Keratinocyte (primary cell): Measurements from ENCODE around the gene KMO. TPM values are rescaled to one million over a fixed set of nuclear protein-coding genes. Genes with fewer than 3 reads are reported as not detected.

ENCODE experiments used
- DNase-seq: peaks from one replicate; pipeline ENCODE4 v3.0.0-alpha.2; 2011; ENCODE audit warnings: low read depth, missing footprints, low spot score
- FAIRE-seq: peaks from 2 replicates; lab custom pipeline; 2011; peaks lifted over from hg19 to GRCh38; lab: Jason Lieb, UNC
- H2AFZ ChIP-seq: 2 replicates; pipeline ENCODE4 v1.6.0; 2012; ENCODE audit warnings: low read length, control low read depth, inconsistent platforms; ENCODE audit not compliant: control insufficient read depth
- H3K27ac ChIP-seq: 2 replicates; pipeline ENCODE4 v1.5.1; 2011; ENCODE audit warnings: low read length; ENCODE audit not compliant: control insufficient read depth, insufficient read depth
- H3K27me3 ChIP-seq: 3 replicates; pipeline ENCODE4 v1.6.0; 2011; ENCODE audit warnings: low read length; ENCODE audit not compliant: control insufficient read depth, insufficient read depth; ENCODE audit errors: extremely low read depth
- H3K36me3 ChIP-seq, 2 experiments: 2 replicates in 1 of 2; 3 replicates in 1 of 2; pipeline ENCODE4 v1.5.1; 2011; ENCODE audit warnings: low read length in 2 of 2, mild to moderate bottlenecking in 1 of 2; ENCODE audit not compliant: control insufficient read depth in 2 of 2, insufficient read depth in 2 of 2; ENCODE audit errors: extremely low read depth in 1 of 2
- H3K4me1 ChIP-seq: 3 replicates; pipeline ENCODE4 v1.5.1; 2011; ENCODE audit warnings: low read length; ENCODE audit not compliant: control insufficient read depth, insufficient read depth; ENCODE audit errors: extremely low read depth
- H3K4me2 ChIP-seq: 3 replicates; pipeline ENCODE4 v1.6.0; 2011; ENCODE audit warnings: low read depth, low read length; ENCODE audit not compliant: control insufficient read depth, insufficient read depth; ENCODE audit errors: extremely low read depth
- H3K4me3 ChIP-seq, 3 experiments: fragments of 200-600 bp in 1 of 3; sonication (generic) in 1 of 3; 2 replicates in 2 of 3; 3 replicates in 1 of 3; pipeline ENCODE4 v1.5.1; 2011 to 2016; ENCODE audit warnings: low read length in 3 of 3, mild to moderate bottlenecking in 3 of 3, control low read depth in 2 of 3, inconsistent platforms in 1 of 3, low read depth in 1 of 3, mixed read lengths in 1 of 3, mixed run types in 1 of 3, moderate library complexity in 1 of 3; ENCODE audit not compliant: control insufficient read depth in 2 of 3, insufficient read depth in 2 of 3; ENCODE audit errors: extremely low read depth in 1 of 3
- H3K79me2 ChIP-seq: 2 replicates; pipeline ENCODE4 v1.6.0; 2012; ENCODE audit warnings: low read length; ENCODE audit not compliant: control insufficient read depth, insufficient read depth
- H3K9ac ChIP-seq: 3 replicates; pipeline ENCODE4 v1.6.0; 2011; ENCODE audit warnings: low read length; ENCODE audit not compliant: control insufficient read depth, insufficient read depth; ENCODE audit errors: extremely low read depth
- H3K9me1 ChIP-seq: 3 replicates; pipeline ENCODE4 v1.6.0; 2011; ENCODE audit warnings: low read length; ENCODE audit not compliant: control insufficient read depth, insufficient read depth; ENCODE audit errors: extremely low read depth
- H3K9me3 ChIP-seq: 2 replicates; pipeline ENCODE4 v1.5.1; 2012; ENCODE audit warnings: low read depth, low read length; ENCODE audit not compliant: control insufficient read depth
- H4K20me1 ChIP-seq: 3 replicates; pipeline ENCODE4 v1.6.0; 2011; ENCODE audit warnings: low read length; ENCODE audit not compliant: control insufficient read depth, insufficient read depth; ENCODE audit errors: extremely low read depth
- CTCF ChIP-seq, 3 experiments: IDR thresholded peaks in 1 of 3; conservative IDR thresholded peaks in 1 of 3; optimal IDR thresholded peaks in 1 of 3; 2 replicates in 2 of 3; 3 replicates in 1 of 3; pipeline versions ENCODE3 to v1.5.1; 2011; ENCODE audit warnings: low read length in 3 of 3, mild to moderate bottlenecking in 3 of 3, moderate library complexity in 2 of 3, control low read depth in 1 of 3, inconsistent platforms in 1 of 3; ENCODE audit not compliant: insufficient read depth in 2 of 3; ENCODE audit errors: extremely low read depth in 1 of 3
- EZH2 ChIP-seq: IDR thresholded peaks from one replicate; pipeline ENCODE4 v1.6.1; 2012; ENCODE audit warnings: inconsistent platforms, mild to moderate bottlenecking, low read length, moderate library complexity
- dilution Hi-C: fragments of 300-500 bp; cut with MboI; formaldehyde crosslinking; loops from one replicate; pipeline ENCODE4 v1.7.0; 2020; ENCODE audit warnings: low sequenced_read_pairs; ENCODE audit not compliant: extremely low pct_ligation_motif_present
- polyA plus RNA-seq, 5 experiments: library from polyadenylated mRNA; depleted of rRNA in 3 of 5; stranded (reverse) in 3 of 5; stranded (forward) in 1 of 5; unstranded in 1 of 5; fragments of >200 nt; gene quantifications; 1 replicate in 1 of 5; 2 replicates in 3 of 5; 3 replicates in 1 of 5; pipeline versions ENCODE4 v1.2.1 to v1.2.3, GENCODE V29; 2011 to 2012; ENCODE audit warnings: missing spikeins in 2 of 5, low read depth in 1 of 5, low replicate concordance in 1 of 5

Gene KMO
- polyA plus RNA-seq, 1 donor (not counting 4 experiments of a cell fraction or from before 2014, with no cell fraction given): 4.7 TPM

GRCh38 chr1:241622669-241623068 lies 90.5 kb downstream of the KMO start:
- Histone ChIP-seq H3K4me3 (no peak overlapping the region), H2AFZ (no peak overlapping the region), H3K9me3 (no peaks in the 10 kb centered on the region), H3K27me3 (no peaks in the 10 kb centered on the region), H3K36me3 (peaks cover 0 to 6% of the 10 kb centered on the region in 2 experiments), H3K79me2 (no peaks in the 10 kb centered on the region), H4K20me1 (no peaks in the 10 kb centered on the region), H3K9ac (no peak overlapping the region), H3K4me2 (no peak overlapping the region), H3K9me1 (no peaks in the 10 kb centered on the region), H3K4me1 (peaks cover 2% of the 10 kb centered on the region), H3K27ac (no peak overlapping the region)
- TF ChIP-seq EZH2 (no peak), CTCF (optimal IDR thresholded peaks at IDR 0.05 in 1 of 3, IDR thresholded peaks at IDR 0.05 in 1 of 3, conservative IDR thresholded peaks at IDR 0.05 in 1 of 3; ENCODE audit: extremely low read depth in 1 of 3, insufficient read depth in 2 of 3, low read length in 3 of 3) (no peak)
- dilution Hi-C loops: loop anchor here (25.0 kb wide), 1 partner anchor 215 kb away; the partner anchor contains the start of gene EXO1
- FAIRE-seq (no peak), DNase-seq (no peak)

- dilution Hi-C loops: loop anchor here (25.0 kb wide), 1 partner anchor 212 kb away; the partner anchor contains the start of gene EXO1
- no peak overlapping the region for H3K4me3 ChIP-seq
- H3K27me3 ChIP-seq: no peaks in the 10 kb centered on the region
- H3K27ac ChIP-seq: no peak overlapping the region
- no peaks in the 10 kb centered on the region for H3K9me1 ChIP-seq
- H3K9me3 ChIP-seq: no peaks in the 10 kb centered on the region
- no peak for FAIRE-seq
- no peak for DNase-seq
- H2AFZ ChIP-seq: no peak overlapping the region
- peaks cover 4% of the 10 kb centered on the region for H3K4me1 ChIP-seq
- H4K20me1 ChIP-seq: no peaks in the 10 kb centered on the region
- H3K4me2 ChIP-seq: no peak overlapping the region
- H3K9ac ChIP-seq: no peak overlapping the region
- TF ChIP-seq CTCF (optimal IDR thresholded peaks at IDR 0.05 in 1 of 3, IDR thresholded peaks at IDR 0.05 in 1 of 3, conservative IDR thresholded peaks at IDR 0.05 in 1 of 3; ENCODE audit: extremely low read depth in 1 of 3, insufficient read depth in 2 of 3, low read length in 3 of 3) (no peak), EZH2 (no peak)
- H3K36me3 ChIP-seq: peaks cover 0 to 6% of the 10 kb centered on the region in 2 experiments
- H3K79me2 ChIP-seq: no peaks in the 10 kb centered on the region
Measured at GRCh38 chr1:241624935-241625334, 92.8 kb downstream of the KMO start.
